ENCODE results near the gene CPHXL.

Gene CPHXL

DNA sequence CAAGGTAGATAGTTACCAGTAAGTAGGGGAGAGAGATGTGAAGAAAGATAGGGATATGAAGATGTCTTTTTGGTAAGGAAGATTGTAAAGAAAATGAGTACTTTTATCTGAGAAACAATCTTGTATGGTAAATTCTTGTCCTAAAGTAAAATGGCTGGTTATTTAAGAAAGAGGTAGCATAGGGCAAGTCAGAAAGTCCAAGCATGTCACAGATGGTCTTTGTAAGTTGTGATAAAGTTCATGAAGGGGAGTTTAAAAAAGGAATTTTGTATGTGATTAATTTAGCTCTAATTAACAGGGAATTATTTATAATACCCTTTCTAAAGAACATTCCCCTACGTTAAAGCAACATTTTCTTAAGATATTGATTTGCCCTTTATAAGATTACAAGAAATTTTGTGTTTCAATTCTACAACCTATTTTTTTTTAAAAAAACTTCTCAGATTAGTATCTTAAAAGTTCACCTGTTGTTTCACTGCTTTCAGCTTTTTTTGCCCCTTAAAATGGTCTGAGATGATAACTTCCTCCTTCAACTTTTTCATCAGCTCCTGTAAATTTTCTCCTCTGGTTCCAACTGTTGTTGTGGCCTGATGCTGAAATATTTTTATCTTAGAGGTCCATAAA, 16.2 kb upstream of the CPHXL start:
- in situ Hi-C loops (cut with MboI; ENCODE audit: low sequenced_read_pairs), result no loop called here

DNA sequence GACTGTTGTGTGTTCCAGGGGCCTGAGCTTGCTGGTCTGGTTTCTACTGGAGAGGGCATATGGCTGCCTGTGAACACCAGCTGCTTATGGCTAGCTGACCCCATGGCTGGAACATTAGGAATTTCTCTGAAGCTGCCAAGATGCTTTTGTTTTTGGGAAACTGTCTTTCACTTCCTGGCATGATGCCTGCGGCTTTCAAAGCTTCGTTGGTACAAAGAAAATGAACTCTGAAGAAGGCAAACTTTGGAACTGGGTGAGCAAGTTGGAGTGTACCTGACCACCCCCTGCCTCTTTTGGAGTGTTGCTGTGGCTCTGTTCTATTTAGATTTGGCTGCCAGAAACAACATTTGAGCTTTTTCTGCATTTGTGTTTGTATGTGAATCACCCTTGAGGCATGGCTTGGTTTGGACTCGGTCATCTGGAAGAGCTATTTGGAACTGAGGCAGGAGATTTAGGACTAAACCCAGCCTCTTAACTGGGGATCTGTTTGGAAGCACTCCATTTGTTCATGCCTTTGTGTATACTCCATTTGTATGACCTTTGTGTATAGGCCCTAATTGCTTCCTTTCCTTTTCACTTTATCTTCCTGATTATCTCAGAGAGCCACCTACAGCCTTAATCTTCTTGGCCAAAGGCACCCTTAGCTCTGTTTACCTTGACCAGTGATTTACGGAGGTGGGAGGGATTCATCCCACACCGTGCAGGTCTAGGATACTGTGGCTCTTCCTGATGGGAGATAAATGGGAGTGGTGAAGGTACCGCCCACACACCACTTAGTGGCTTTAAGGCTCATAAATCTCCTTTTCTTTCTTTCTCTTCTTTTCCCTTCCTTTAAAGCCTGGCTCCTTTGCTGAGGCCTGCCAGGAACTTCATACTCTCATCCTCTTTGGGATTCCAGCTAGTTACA, 7.3 kb upstream of the CPHXL start:
- no peaks in the 10 kb centered on the region for H3K36me3 ChIP-seq (replicated peaks)
- H3K4me3 ChIP-seq, result no peak overlapping the region
- H3K9me3 ChIP-seq, result no peaks in the 10 kb centered on the region
- in situ Hi-C loops (cut with MboI; ENCODE audit: low sequenced_read_pairs), result no loop called here
- no peaks in the 10 kb centered on the region for H3K27me3 ChIP-seq (ENCODE audit: low read depth)
- DNase-seq (ENCODE audit: low spot score in 2 of 2), result no peak
- H3K4me1 ChIP-seq, result no peaks in the 10 kb centered on the region

More for the DNA sequence above, 16.2 kb upstream of the CPHXL start:
- Histone ChIP-seq H3K36me3 (replicated peaks) (no peaks in the 10 kb centered on the region), H3K27me3 (ENCODE audit: low read depth) (no peaks in the 10 kb centered on the region), H3K9me3 (peaks cover 8% of the 10 kb centered on the region), H3K4me3 (no peak overlapping the region), H3K4me1 (no peaks in the 10 kb centered on the region)
- peak in 1 of 2 experiments; percentile 13 for DNase-seq (ENCODE audit: low spot score in 2 of 2)

DNA sequence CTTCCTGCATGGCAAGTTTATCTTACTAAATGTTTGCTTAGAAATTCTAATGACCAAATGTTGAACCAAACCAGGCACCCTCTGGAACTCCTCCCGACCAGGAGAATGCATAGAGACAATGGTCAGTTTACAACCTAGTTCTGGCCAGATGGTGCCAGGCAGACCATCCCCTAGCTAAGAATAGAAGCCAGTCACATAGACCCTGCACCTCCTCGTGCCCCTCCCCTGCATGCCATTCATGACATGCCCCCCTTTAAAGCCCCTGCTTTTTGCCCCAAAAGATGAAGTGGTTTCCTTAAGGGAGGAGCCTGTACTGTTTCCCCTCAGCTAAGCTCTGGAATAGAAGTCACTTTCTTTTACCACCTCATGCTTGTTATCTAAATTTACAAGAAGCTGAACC, 6.6 kb upstream of the CPHXL start:
- H3K4me1 ChIP-seq, result no peaks in the 10 kb centered on the region
- no peak overlapping the region for H3K4me3 ChIP-seq
- H3K27me3 ChIP-seq (ENCODE audit: low read depth), result no peaks in the 10 kb centered on the region
- no peaks in the 10 kb centered on the region for H3K36me3 ChIP-seq (replicated peaks)
- H3K9me3 ChIP-seq, result no peaks in the 10 kb centered on the region
- in situ Hi-C loops (cut with MboI; ENCODE audit: low sequenced_read_pairs), result no loop called here
- DNase-seq (ENCODE audit: low spot score in 2 of 2), result no peak

DNA sequence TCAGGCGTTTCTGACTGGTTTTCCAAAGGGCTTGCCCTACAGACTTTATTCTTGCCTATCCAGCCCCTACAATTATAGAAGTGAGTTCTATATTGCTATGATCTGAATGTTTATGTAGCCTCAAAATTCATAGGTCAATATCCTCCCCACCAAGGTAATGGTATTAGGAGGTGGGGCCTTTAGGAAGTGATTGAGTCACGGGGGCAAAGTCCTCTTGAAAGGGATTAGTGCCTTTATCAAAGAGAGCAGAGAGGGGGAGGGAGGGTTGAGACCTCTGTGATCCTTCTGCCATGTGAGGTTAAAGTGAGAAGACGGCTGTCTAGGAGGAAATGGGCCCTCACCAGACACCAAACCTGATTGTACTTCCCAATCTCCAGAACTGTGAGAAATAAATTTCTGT, 931 bp upstream of the CPHXL start:
- Histone ChIP-seq H3K4me3 (no peak overlapping the region), H3K27me3 (ENCODE audit: low read depth) (no peaks in the 10 kb centered on the region), H3K4me1 (no peaks in the 10 kb centered on the region), H3K36me3 (replicated peaks) (no peaks in the 10 kb centered on the region), H3K9me3 (no peaks in the 10 kb centered on the region)
- no peak for DNase-seq (ENCODE audit: low spot score in 2 of 2)
- in situ Hi-C loops (cut with MboI; ENCODE audit: low sequenced_read_pairs), result no loop called here

DNA sequence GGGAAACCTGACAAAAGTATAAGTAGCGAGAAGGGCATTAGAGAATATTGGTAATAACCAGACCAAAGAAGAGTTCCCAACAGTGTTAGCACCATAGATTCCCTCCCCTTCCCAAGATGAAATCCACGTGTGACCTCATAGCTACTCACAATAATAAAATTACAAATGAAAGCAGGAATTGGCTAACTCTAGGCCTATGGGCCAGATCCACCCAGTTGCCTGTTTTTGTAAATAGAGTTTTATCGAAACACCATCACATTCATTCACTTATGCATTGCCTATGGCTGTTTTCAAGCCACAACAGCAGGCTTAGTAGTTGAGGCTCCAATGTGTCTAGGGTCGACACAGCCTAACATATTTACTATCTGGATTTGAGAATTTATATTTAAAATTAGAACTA, 7.8 kb downstream of the CPHXL start:
- H3K27me3 ChIP-seq (ENCODE audit: low read depth), result no peaks in the 10 kb centered on the region
- H3K4me3 ChIP-seq, result no peak overlapping the region
- no peaks in the 10 kb centered on the region for H3K9me3 ChIP-seq
- no peaks in the 10 kb centered on the region for H3K36me3 ChIP-seq (replicated peaks)
- no peaks in the 10 kb centered on the region for H3K4me1 ChIP-seq
- DNase-seq (ENCODE audit: low spot score in 2 of 2), result no peak
- in situ Hi-C loops (cut with MboI; ENCODE audit: low sequenced_read_pairs), result no loop called here

DNA sequence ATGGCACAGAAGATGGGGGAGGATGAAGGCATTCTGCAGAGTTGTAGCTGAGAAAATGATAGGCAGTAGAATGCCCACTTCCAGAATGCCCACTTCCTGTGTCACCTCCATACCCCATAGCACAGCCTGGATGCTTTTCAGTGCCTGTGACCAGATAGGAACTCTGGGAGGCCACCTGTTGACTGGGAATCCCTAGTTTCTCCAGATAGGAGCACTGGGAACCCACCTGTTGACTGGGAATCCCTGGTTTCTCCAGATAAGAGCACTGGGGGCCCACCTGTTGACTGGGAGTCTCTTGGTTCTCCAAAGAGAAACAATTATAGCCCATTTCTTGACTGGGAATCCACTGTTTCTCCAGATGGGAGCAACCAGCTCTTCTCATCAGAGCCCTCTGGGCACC, 11.6 kb downstream of the CPHXL start:
- Histone ChIP-seq H3K27me3 (ENCODE audit: low read depth) (no peaks in the 10 kb centered on the region; the same call in 1 of the 2 replicates), H3K4me3 (no peak overlapping the region), H3K4me1 (no peaks in the 10 kb centered on the region), H3K36me3 (replicated peaks) (no peaks in the 10 kb centered on the region), H3K9me3 (no peaks in the 10 kb centered on the region)
- DNase-seq (ENCODE audit: low spot score in 2 of 2), result no peak
- in situ Hi-C loops (cut with MboI; ENCODE audit: low sequenced_read_pairs), result no loop called here

DNA sequence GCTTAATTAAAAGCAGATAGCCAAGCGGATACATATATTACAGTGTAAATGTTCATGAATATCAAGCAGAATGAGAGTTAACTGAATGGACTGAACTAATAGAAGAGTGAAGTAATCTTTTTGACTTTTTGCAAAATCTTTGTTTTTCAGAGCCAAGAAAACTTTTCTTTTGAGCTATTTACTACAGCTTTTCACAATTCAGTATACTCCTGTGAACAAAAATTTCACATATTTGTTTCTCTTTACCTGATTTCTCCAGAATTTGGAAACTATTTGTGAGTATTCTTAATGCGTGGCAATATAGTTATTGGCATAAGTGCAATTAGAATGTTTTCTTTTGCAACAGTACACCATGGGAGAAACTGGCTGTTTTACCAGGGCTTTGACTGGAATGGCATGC, 15.9 kb downstream of the CPHXL start:
- DNase-seq (ENCODE audit: low spot score in 2 of 2), result no peak
- in situ Hi-C loops (cut with MboI; ENCODE audit: low sequenced_read_pairs), result no loop called here
- Histone ChIP-seq H3K27me3 (ENCODE audit: low read depth) (peaks cover 6% of the 10 kb centered on the region), H3K4me3 (no peak overlapping the region), H3K36me3 (replicated peaks) (no peaks in the 10 kb centered on the region), H3K4me1 (no peaks in the 10 kb centered on the region), H3K9me3 (no peaks in the 10 kb centered on the region)

DNA sequence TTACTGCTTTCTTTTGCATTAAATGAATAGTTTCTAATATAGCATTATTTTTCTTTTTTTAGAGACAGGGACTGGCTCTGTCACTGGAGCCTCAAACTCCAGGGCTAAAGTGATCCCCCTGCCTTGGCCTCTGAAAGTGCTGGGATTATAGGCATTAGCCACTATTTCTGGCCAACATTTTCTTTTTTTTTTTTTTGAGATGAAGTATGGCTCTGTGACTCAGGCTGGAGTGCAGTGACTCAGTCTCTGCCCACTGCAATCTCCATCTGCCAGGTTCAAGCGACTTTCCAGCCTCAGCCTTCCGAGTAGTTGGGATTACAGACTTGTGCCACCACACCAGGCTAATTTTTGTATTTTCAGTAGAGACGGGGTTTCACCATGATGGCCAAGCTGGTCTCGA, 23.0 kb downstream of the CPHXL start:
- Histone ChIP-seq H3K4me1 (no peaks in the 10 kb centered on the region), H3K27me3 (ENCODE audit: low read depth) (no peaks in the 10 kb centered on the region), H3K36me3 (replicated peaks) (no peaks in the 10 kb centered on the region), H3K9me3 (no peaks in the 10 kb centered on the region), H3K4me3 (no peak overlapping the region)
- no peak for DNase-seq (ENCODE audit: low spot score in 2 of 2)
- in situ Hi-C loops (cut with MboI; ENCODE audit: low sequenced_read_pairs), result no loop called here

DNA sequence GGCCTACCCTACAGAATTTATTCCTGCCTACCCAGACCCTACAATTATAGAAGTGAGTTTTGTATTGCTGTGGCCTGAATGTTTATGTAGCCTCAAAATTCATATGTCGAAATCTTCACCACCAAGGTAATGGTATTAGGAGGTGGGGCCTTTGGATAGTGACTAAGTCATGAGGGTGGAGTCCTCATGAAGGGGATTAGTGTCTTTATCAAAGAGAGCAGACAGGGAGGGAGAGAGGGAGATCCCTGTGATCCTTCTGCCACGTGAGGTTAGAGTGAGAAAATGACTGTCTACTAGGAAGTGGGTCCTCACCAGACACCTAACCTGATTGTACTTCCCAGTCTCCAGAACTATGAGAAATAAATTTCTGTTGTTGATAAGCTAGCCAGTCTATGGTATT, 24.0 kb downstream of the CPHXL start:
- no peak for DNase-seq (ENCODE audit: low spot score in 2 of 2)
- in situ Hi-C loops (cut with MboI; ENCODE audit: low sequenced_read_pairs), result no loop called here
- no peak overlapping the region for H3K4me3 ChIP-seq
- no peaks in the 10 kb centered on the region for H3K4me1 ChIP-seq
- no peaks in the 10 kb centered on the region for H3K9me3 ChIP-seq
- H3K36me3 ChIP-seq (replicated peaks), result no peaks in the 10 kb centered on the region
- H3K27me3 ChIP-seq (ENCODE audit: low read depth), result no peaks in the 10 kb centered on the region

DNA sequence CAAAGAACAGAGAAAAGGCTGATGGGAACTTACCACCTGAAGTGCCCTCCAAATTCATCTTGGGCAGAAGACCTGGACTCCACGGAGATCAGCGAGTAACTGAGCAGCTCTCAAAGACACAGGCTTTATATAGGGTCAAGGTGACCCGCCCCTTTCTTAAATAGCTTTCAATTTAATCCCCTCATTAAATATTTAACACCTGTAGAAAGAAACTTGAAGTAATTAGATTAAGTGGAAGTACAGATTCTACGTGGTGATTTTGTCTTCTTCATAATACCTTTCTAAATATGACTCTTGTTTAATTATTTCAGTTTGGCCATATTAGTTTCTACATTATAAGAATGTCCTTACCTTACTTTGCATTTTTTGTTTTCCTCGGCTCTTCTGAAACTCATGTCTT, 24.9 kb downstream of the CPHXL start, which contains the start of gene DUXB:
DUXB (minus strand) TSS at position 101 of the 400 bp plus-strand sequence; CDS start at position 58, 43 bp downstream.
- Histone ChIP-seq H3K36me3 (replicated peaks) (no peaks in the 10 kb centered on the region), H3K4me1 (no peaks in the 10 kb centered on the region), H3K27me3 (ENCODE audit: low read depth) (no peaks in the 10 kb centered on the region), H3K4me3 (no peak within 1 kb of the TSS), H3K9me3 (no peaks in the 10 kb centered on the region)
- in situ Hi-C loops (cut with MboI; ENCODE audit: low sequenced_read_pairs), result no loop called here
- no peak for DNase-seq (ENCODE audit: low spot score in 2 of 2)

DNA sequence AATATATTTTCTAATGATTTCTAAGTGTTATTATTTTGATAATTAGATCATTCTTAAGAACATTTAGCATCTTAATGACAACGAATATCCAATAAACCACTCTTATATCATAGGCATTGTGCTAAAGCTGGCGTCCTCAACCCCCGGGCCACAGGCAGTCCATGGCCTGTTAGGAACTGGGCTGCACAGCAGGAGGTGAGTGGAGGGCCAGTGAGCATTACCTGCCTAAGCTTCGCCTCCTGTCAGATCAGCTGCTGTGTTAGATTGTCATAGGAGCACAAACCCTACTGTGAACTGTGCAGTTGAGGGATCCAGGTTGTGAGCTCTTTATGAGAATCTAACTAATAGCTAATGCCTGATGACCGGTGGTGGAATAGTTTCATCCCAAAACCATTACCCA, 28.7 kb downstream of the CPHXL start:
- no peak for DNase-seq (ENCODE audit: low spot score in 2 of 2)

DNA sequence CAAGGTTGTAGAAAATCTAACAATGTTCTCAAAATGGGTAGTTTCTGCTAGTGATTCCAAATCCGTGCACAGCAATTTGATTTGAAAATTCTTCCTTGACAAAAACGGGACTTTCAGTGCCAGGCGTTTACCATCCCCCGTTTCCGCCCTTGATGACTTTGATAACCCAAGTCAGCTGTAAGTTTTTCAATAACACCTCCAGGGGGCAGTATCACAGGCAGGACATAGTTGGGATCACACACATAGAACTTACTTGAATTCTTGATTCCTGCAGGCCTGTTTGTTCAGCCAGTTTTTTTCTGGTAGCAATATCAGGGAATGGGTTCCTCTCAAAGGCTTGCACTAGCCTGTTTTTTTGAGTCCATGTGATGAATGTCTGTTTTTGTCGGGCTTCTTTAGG, 30.6 kb downstream of the CPHXL start:
- in situ Hi-C loops (cut with MboI; ENCODE audit: low sequenced_read_pairs), result no loop called here
- H3K4me1 ChIP-seq, result no peaks in the 10 kb centered on the region
- DNase-seq (ENCODE audit: low spot score in 2 of 2), result peak in 1 of 2 experiments; percentile 12

More for the DNA sequence above, 28.7 kb downstream of the CPHXL start:
- H3K9me3 ChIP-seq, result no peaks in the 10 kb centered on the region
- in situ Hi-C loops (cut with MboI; ENCODE audit: low sequenced_read_pairs), result no loop called here
- H3K4me3 ChIP-seq, result no peak overlapping the region
- no peaks in the 10 kb centered on the region for H3K27me3 ChIP-seq (ENCODE audit: low read depth)
- H3K4me1 ChIP-seq, result no peaks in the 10 kb centered on the region
- no peaks in the 10 kb centered on the region for H3K36me3 ChIP-seq (replicated peaks)

DNA sequence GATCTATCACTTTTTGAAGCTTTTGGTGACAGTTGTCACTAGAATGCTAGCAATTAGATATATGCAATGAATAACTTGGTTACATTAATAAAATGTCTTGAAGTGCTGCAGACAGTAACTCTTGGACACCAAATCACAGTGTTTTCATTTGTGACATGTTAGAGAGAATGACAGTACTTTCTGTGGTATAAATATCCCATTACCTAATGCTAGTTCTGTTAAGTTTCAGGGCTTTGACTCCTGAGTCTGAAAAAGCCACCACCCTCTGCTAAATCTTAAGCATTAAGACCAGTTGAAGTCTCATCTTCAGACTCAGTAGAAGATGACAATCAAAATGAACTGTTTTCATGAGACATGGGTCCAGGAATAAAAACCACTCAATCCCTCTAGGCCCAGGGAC, 38.9 kb downstream of the CPHXL start:
- in situ Hi-C loops (cut with MboI; ENCODE audit: low sequenced_read_pairs), result no loop called here
- Histone ChIP-seq H3K27me3 (ENCODE audit: low read depth) (no peaks in the 10 kb centered on the region), H3K9me3 (no peaks in the 10 kb centered on the region; the same call in 1 of the 2 replicates), H3K4me3 (no peak overlapping the region), H3K36me3 (replicated peaks) (no peaks in the 10 kb centered on the region), H3K4me1 (no peaks in the 10 kb centered on the region)
- DNase-seq (ENCODE audit: low spot score in 2 of 2), result no peak

More for the DNA sequence above, 30.6 kb downstream of the CPHXL start:
- Histone ChIP-seq H3K9me3 (no peaks in the 10 kb centered on the region), H3K4me3 (no peak overlapping the region), H3K36me3 (replicated peaks) (no peaks in the 10 kb centered on the region), H3K27me3 (ENCODE audit: low read depth) (no peaks in the 10 kb centered on the region)

DNA sequence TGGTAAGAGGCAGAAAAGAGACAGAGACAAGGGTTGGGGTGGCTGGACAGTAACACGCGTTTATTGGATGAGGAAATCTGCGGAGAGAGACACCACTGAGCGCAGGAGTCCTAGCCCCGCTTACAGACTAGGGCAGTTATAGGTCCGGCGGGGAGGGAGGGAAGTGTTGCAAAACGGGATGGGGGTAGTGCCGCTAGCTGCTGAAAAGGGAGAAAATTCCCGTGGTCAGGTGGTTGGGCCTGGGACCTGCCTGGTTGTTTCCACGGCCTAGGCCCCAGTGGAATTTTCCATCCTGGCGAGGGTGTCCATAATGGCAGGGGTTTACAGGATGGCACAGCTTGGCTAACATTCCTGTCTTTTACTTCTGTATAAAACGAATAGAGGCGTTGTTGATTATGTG, 44.0 kb downstream of the CPHXL start:
- H3K27me3 ChIP-seq (ENCODE audit: low read depth), result no peaks in the 10 kb centered on the region
- H3K9me3 ChIP-seq, result no peaks in the 10 kb centered on the region; the same call in 1 of the 2 replicates
- H3K4me3 ChIP-seq, result no peak overlapping the region
- H3K36me3 ChIP-seq (replicated peaks), result no peaks in the 10 kb centered on the region
- in situ Hi-C loops (cut with MboI; ENCODE audit: low sequenced_read_pairs), result no loop called here
- no peak for DNase-seq (ENCODE audit: low spot score in 2 of 2)
- no peaks in the 10 kb centered on the region for H3K4me1 ChIP-seq

Data from HAP-1 (cell line).